ENCODE measurements around the gene TSPAN9. TPM values are rescaled to one million over a fixed set of nuclear protein-coding genes. Genes with fewer than 3 reads are reported as not detected.

TSPAN9 gene
- polyA plus RNA-seq, 3 donors = 92.7 to 102 (median 95.0) TPM

DNA sequence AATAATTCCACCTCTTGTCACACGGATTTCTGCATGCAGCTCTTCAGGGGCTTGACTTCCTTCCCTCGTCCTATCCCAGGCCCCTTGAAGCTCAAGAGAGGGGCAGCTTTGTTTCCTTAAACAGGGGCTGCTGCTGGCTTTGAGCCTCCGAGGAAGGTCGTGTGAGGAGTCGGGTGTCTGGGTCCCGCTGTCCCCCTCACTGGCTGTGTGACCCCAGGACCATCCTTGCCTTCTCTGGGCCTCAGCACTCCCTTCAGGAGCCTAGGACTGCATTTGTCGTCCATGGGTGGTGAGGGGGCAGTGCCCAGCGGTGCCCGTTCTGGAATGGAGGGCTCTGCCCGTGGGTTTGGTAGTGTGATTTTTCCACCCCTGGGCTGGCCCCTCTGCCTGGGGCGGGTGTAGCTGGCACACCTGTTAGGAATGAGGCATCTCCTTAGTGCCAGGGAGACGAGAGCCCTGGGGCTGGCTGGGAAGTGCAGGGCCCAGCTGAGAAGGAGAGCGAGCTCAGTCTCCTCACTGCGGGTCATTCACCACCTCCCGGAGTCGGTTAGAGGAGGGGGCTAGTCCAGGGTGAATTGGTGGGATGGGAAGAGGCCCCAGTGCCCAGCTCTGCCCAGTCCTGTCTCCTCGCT lies 60.8 kb downstream of the TSPAN9 start:
- no peak for DNase-seq (ENCODE audit: low read depth in 3 of 3, low spot score in 2 of 3)

- no peak for DNase-seq (ENCODE audit: low read depth in 3 of 3, low spot score in 2 of 3)
Measured at GRCh38 chr12:3138941-3139511, 61.8 kb downstream of the TSPAN9 start.

DNA sequence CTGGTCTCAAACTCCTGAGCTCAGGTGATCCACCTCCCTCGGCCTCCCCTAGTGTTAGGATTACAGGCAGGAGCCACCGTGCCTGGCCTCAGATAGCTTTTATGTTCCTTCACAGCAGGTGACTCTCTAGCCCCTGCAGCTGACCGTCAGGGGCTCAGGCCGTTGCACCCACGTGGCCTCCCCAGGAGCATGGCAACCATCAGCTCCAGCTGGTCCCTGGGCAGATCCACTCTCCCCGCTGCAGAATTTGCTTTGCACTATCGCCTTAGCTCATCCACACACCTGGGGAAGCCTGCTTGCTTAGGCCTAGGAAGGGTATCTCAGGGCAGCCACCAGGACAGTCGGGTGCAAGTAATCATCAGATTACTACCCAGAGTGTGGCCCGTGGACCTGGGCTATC lies 62.6 kb downstream of the TSPAN9 start:
- no peak for DNase-seq (ENCODE audit: low read depth in 3 of 3, low spot score in 2 of 3)

DNA sequence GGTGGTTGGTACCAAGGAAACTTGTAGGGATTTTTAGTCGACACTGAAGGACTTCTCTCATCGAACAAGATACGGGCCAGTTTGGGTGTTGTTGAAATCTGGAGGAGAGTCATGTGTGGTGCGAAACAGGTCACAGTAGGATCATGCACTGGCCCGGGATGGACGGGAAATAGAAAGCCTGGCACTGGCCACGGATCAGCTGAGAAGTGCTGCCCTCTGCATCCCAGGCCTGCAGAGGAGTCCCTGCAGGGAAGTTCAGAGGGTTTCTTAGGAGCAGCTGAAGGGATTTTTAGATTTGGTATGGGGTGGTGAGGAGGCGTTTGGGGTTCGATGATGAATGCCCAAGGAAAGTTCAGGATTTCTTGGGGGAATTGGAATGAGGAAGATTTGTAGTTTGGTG lies 63.1 kb downstream of the TSPAN9 start:
- no peak for DNase-seq (ENCODE audit: low read depth in 3 of 3, low spot score in 2 of 3)

- DNase-seq (ENCODE audit: low read depth in 3 of 3, low spot score in 2 of 3) = no peak
Measured at GRCh38 chr12:3141339-3142321, 64.5 kb downstream of the TSPAN9 start.

- no peak for DNase-seq (ENCODE audit: low read depth in 3 of 3, low spot score in 2 of 3)
Measured at GRCh38 chr12:3142386-3142785, 65.2 kb downstream of the TSPAN9 start.

GRCh38 chr12:3144495-3144894 lies 67.3 kb downstream of the TSPAN9 start:
- DNase-seq (ENCODE audit: low read depth in 3 of 3, low spot score in 2 of 3) = no peak

DNA sequence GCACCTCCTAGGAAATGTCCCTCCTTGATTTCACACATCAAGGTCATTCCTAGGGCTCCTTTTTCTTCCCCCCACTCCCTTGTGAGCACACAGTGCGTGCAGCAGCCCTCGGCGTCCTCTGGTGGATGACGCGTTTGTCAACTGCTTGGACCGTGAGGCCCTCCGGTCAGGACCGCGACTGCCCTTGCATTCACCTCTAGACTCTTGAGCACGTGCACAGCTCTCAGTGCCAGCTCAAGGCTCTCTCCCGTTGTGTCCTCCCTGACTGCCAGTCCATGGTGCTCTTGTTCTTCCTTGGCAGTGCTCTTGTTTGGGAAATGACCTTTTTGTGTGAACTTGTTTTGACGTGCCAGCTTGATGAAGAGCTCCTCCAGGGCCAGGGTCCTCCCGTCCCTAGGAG lies 67.9 kb downstream of the TSPAN9 start:
- no peak for DNase-seq (ENCODE audit: low read depth in 3 of 3, low spot score in 2 of 3)

DNA sequence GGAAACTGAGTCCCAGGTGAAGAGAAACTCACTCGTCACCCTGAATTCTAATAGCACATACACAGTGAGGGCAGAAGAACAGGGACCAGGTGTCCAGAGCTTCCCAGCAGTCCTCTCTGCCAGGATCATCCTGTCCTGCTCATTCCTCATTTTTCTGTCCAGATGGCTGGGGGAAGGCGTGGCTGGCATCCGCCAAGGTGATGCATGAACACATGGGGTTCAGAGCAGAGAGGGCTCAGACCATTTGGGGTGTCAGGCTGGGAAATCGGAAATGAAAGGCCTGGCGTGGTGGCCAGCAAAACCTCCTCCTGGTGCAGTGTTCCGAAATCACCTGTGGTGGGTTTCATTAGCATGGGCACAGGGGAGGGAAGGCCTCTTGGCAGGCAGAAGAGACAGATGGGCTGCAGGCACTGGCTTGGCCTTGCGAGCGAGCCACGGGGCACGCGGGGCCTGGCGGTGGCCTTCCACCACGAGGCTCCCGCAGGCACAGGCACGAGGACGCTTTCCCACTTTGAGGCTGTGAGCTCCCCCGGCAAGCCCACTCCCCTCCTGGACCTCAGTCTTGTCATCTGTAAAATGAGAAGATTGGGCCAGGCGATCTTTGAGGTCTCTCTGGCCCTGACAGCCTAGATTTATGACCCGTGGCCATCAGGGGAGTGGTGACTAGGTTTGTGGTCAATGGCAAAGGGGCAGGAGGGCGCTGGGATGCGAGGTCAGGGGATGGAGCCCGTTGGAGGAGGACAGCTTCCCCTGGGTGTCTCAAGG lies 68.5 kb downstream of the TSPAN9 start:
- DNase-seq (ENCODE audit: low read depth in 3 of 3, low spot score in 2 of 3) = no peak

GRCh38 chr12:3147260-3147659 lies 70.1 kb downstream of the TSPAN9 start:
- no peak for DNase-seq (ENCODE audit: low read depth in 3 of 3, low spot score in 2 of 3)

DNA sequence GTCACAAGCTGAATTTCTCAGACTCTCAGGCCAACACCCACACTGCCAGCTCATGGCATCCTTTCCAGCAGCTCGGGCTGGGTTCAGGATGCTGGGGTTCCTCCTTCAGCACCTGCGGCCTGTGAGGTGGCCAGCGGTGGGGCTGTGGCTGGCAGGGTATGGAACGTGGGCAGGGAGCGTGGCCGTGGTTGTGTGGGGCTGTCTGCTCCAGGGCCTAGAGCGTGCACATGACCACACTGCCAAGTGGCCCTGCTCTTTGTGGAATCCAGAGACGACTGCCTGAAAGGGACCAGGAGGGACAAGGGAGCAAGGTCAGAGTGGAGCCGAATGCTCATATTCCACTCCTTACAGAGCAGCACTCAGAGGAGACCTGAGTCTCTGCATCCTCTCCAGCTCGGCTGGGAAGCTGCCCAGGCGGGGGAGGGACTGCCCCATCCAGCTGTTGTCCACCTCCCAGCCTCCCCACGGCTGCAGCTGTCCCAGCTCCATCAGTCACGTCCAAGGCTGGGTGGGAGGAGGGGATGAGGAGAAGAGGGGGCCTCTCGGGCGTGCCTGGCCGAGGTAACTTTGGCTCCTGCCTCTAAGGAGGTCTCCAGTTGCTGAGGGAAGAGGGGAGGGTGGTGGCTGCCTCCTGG lies 71.3 kb downstream of the TSPAN9 start:
- DNase-seq (ENCODE audit: low read depth in 3 of 3, low spot score in 2 of 3) = no peak

- no peak for DNase-seq (ENCODE audit: low read depth in 3 of 3, low spot score in 2 of 3)
Measured at GRCh38 chr12:3149515-3150307, 72.5 kb downstream of the TSPAN9 start.

- no peak for DNase-seq (ENCODE audit: low read depth in 3 of 3, low spot score in 2 of 3)
Measured at GRCh38 chr12:3150308-3150670, 73.1 kb downstream of the TSPAN9 start.

DNA sequence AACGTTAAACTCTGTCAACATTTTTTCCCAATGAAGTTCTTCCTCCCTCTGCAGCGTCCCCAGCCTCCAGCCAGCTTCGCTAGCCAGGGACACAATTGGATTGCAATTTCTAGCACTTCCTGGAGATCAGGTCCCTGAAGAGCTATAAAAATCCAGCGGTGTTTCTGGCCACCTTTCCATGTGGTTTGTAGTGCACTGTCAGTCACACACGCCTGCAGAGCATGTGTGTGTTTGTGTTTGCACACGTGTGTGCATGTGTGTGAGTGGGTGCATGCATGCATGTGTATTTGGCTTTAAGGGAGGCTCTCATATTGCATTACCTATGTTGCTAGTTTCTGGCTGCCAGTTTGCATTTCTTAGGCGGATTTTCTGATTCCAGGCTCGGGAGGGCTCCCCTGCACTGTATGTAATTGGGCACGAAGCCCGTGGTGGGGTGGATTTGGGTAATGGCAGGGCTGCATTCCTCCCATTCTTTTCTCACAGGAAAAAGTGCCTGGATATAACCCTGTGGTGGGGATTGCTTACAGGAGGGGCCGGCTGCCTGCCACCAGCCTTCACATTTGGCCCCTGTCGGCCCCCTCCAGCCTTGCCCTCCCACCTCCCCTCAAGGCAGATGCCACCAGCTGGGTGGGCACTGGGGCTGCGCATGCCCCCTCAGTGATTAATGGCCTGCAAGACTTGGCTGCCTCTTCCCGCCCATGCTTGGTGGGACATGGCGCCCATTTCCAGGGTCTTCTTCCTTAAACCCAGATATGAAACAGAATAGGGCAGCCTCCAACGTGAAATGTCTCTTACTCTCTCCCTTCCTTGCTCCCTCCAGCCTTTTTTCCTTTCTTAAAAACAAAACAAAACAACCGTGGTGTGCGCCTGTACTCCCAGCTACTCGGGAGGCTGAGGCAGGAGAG lies 74.0 kb downstream of the TSPAN9 start:
- DNase-seq (ENCODE audit: low read depth in 3 of 3, low spot score in 2 of 3) = no peak

DNA sequence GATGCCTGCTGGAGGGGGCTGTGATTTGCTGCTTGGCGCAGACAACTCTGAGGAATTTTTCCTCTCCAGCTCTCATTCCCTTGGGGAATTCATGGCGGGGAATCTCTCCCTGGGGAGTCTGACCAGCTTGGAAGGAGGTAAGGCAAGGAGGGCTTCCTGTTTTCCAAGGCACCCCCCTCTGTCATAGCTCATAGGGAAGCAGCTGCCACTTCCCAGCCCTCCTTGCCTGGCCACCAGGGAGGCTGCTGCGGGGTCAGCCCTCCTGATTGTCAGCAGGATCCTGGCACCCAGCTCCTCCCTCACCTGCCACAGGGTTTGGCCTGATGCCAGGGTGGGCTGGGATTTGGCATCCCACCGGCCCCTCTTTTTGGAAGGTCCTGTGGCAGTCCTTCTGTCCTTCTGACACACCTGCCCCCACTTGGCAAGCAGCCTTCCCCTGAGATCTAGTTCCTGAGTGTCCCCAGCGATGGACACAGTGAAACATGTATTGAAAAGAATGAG lies 74.9 kb downstream of the TSPAN9 start:
- DNase-seq (ENCODE audit: low read depth in 3 of 3, low spot score in 2 of 3) = no peak

- DNase-seq (ENCODE audit: low read depth in 3 of 3, low spot score in 2 of 3) = no peak
Measured at GRCh38 chr12:3152892-3153291, 75.7 kb downstream of the TSPAN9 start.

- no peak for DNase-seq (ENCODE audit: low read depth in 3 of 3, low spot score in 2 of 3)
Measured at GRCh38 chr12:3154006-3154405, 76.8 kb downstream of the TSPAN9 start.

GRCh38 chr12:3155702-3156370 lies 78.7 kb downstream of the TSPAN9 start:
- DNase-seq (ENCODE audit: low read depth in 3 of 3, low spot score in 2 of 3) = no peak

Measured in right renal cortex interstitium (tissue), 3 donors.